GM23338 (cell line): Measurements from ENCODE around the gene LEO1. TPM values are rescaled to one million over a fixed set of nuclear protein-coding genes. Genes with fewer than 3 reads are reported as not detected.

Source experiments
- ATAC-seq: fragments of 200-7000 bp; cut with Tn5 transposase; 3 replicates; pipeline ENCODE4 v1.9.1; 2020
- DNase-seq: peaks from one replicate; pipeline ENCODE4 v3.0.0-alpha.2; 2015; ENCODE audit warnings: low spot score
- H2AFZ ChIP-seq: fragments of 200-600 bp; sonication (generic); 2 replicates; pipeline ENCODE4 v1.8.0; 2016; ENCODE audit warnings: antibody characterized with exemption, mild to moderate bottlenecking, moderate library complexity
- H3F3A ChIP-seq: fragments of 200-600 bp; sonication (generic); replicated peaks from 2 replicates; pipeline ENCODE4 v1.8.0; 2017; ENCODE audit warnings: antibody characterized with exemption, mixed run types, low read depth
- H3K27ac ChIP-seq: fragments of 200-600 bp; sonication (generic); 2 replicates; pipeline ENCODE4 v1.6.1; 2016; ENCODE audit warnings: low read depth
- H3K27me3 ChIP-seq: fragments of 200-600 bp; sonication (generic); 2 replicates; pipeline ENCODE4 v1.8.0; 2016; ENCODE audit warnings: mild to moderate bottlenecking, mixed run types, moderate library complexity; ENCODE audit not compliant: insufficient read depth
- H3K36me3 ChIP-seq: fragments of 200-600 bp; sonication (generic); 2 replicates; pipeline ENCODE4 v1.8.0; 2016; ENCODE audit warnings: mild to moderate bottlenecking; ENCODE audit not compliant: insufficient read depth
- H3K4me1 ChIP-seq: fragments of 200-600 bp; sonication (generic); 2 replicates; pipeline ENCODE4 v1.8.0; 2016; ENCODE audit warnings: mild to moderate bottlenecking, moderate library complexity; ENCODE audit not compliant: insufficient read depth
- H3K4me2 ChIP-seq: fragments of 200-600 bp; sonication (generic); 2 replicates; pipeline ENCODE4 v1.7.1; 2017; ENCODE audit warnings: mixed run types
- H3K4me3 ChIP-seq: fragments of 200-600 bp; sonication (generic); 2 replicates; pipeline ENCODE4 v1.6.1; 2016; ENCODE audit warnings: mixed run types
- H3K79me2 ChIP-seq: fragments of 200-600 bp; sonication (generic); replicated peaks from 2 replicates; pipeline ENCODE4 v1.8.0; 2017; ENCODE audit warnings: mild to moderate bottlenecking; ENCODE audit not compliant: insufficient read depth
- H3K9me2 ChIP-seq: fragments of 200-600 bp; sonication (generic); 2 replicates; pipeline ENCODE4 v1.8.0; 2017; ENCODE audit not compliant: insufficient read depth
- H4K20me1 ChIP-seq: fragments of 200-600 bp; sonication (generic); replicated peaks from 2 replicates; pipeline ENCODE4 v1.8.0; 2017; ENCODE audit warnings: mild to moderate bottlenecking; ENCODE audit not compliant: insufficient read depth
- H3K27ac Mint-ChIP-seq: 2 replicates; pipeline ENCODE4 v1.8.0; 2020; ENCODE audit warnings: inconsistent platforms, mild to moderate bottlenecking, moderate library complexity, mixed read lengths
- H3K27me3 Mint-ChIP-seq: 3 replicates; pipeline ENCODE4 v1.8.0; 2022; ENCODE audit warnings: low read depth, mild to moderate bottlenecking, moderate library complexity, mixed read lengths, inconsistent platforms; ENCODE audit not compliant: insufficient read depth, poor library complexity
- H3K36me3 Mint-ChIP-seq: 3 replicates; pipeline ENCODE4 v1.8.0; 2021; ENCODE audit warnings: low read depth, mild to moderate bottlenecking, inconsistent platforms, moderate library complexity, mixed read lengths
- H3K4me1 Mint-ChIP-seq: 3 replicates; pipeline ENCODE4 v1.8.0; 2020; ENCODE audit warnings: mild to moderate bottlenecking, inconsistent platforms, mixed read lengths
- H3K4me3 Mint-ChIP-seq: 3 replicates; pipeline ENCODE4 v1.8.0; 2021; ENCODE audit warnings: moderate library complexity, mild to moderate bottlenecking, inconsistent platforms, mixed read lengths
- H3K9me3 Mint-ChIP-seq: 3 replicates; pipeline ENCODE4 v1.8.0; 2020; ENCODE audit warnings: moderate library complexity, mild to moderate bottlenecking, inconsistent platforms, mixed read lengths
- CREB1 ChIP-seq: fragments of 250-450 bp; sonication (Bioruptor Pico); IDR thresholded peaks from 2 replicates; pipeline ENCODE4 v1.5.0; 2020; ENCODE audit warnings: low read depth, mild to moderate bottlenecking, moderate library complexity
- CTCF ChIP-seq, 2 experiments: fragments of 200-600 bp in 1 of 2; sonication (generic) in 1 of 2; conservative IDR thresholded peaks; 2 replicates each; pipeline versions ENCODE4 v1.5.1 to v1.6.1; 2016 to 2017; ENCODE audit warnings: antibody characterized with exemption in 2 of 2, low read depth in 2 of 2, mild to moderate bottlenecking in 2 of 2, moderate library complexity in 1 of 2
- EZH2 ChIP-seq: fragments of 200-600 bp; sonication (generic); IDR thresholded peaks from one replicate; pipeline ENCODE4 v1.8.0; 2017; ENCODE audit warnings: antibody characterized with exemption, mild to moderate bottlenecking, low read depth; ENCODE audit not compliant: unreplicated experiment
- EZH2phosphoT487 ChIP-seq: fragments of 200-600 bp; sonication (generic); IDR thresholded peaks from one replicate; pipeline ENCODE4 v1.8.1; 2018; ENCODE audit warnings: antibody characterized with exemption; ENCODE audit not compliant: unreplicated experiment
- JUNB ChIP-seq: IDR thresholded peaks from one replicate; pipeline ENCODE4 v1.6.1; 2016; ENCODE audit warnings: antibody characterized with exemption; ENCODE audit not compliant: unreplicated experiment
- NANOG ChIP-seq: IDR thresholded peaks from 2 replicates; pipeline ENCODE4 v1.6.1; 2016; ENCODE audit warnings: antibody characterized with exemption, borderline replicate concordance
- REST ChIP-seq: IDR thresholded peaks from one replicate; pipeline ENCODE4 v1.6.1; 2018; ENCODE audit warnings: antibody characterized with exemption; ENCODE audit not compliant: unreplicated experiment
- ZNF331 ChIP-seq: fragments of 250-450 bp; sonication (Bioruptor Pico); IDR thresholded peaks from 2 replicates; pipeline ENCODE4 v1.5.0; 2020; ENCODE audit warnings: low read depth, mild to moderate bottlenecking, moderate library complexity
- polyA plus RNA-seq: library from polyadenylated mRNA; unstranded; fragments of >200 nt; fragmentation: Nextera tagmentation; extraction: Ambion mirVana; gene quantifications from 2 replicates; pipeline ENCODE4 v1.2.1, GENCODE V29; 2016
- total RNA-seq: library from RNA; depleted of rRNA; stranded (reverse); fragments of >200 nt; shearing (Covaris generic); gene quantifications from 2 replicates; pipeline ENCODE4 v1.2.3, GENCODE V29; 2014

Gene LEO1
- total and polyA plus RNA-seq, 2 experiments from 2014 or later = 41.4 to 55.6 TPM

GRCh38 chr15:51992953-51993352 is 21.4 kb upstream of the LEO1 start:
- TF ChIP-seq EZH2phosphoT487 (no peak), JUNB (no peak), ZNF331 (CRISPR knock-in tag) (no peak), CREB1 (CRISPR knock-in tag) (no peak), EZH2 (no peak), REST (no peak)
- H3K4me1 ChIP-seq = no peaks in the 10 kb centered on the region
- no peaks in the 10 kb centered on the region for H3K79me2 ChIP-seq
- H3K36me3 Mint-ChIP-seq = no peaks in the 10 kb centered on the region
- no peaks in the 10 kb centered on the region for H3K27me3 ChIP-seq
- no peaks in the 10 kb centered on the region for H3K4me1 Mint-ChIP-seq
- ATAC-seq (no peak), DNase-seq (no peak)
- no peak overlapping the region for H3K27ac Mint-ChIP-seq
- no peak overlapping the region for H3K4me3 Mint-ChIP-seq
- peaks cover 3% of the 10 kb centered on the region for H3K27me3 Mint-ChIP-seq
- H3F3A ChIP-seq = no peaks in the 10 kb centered on the region
- H4K20me1 ChIP-seq = no peaks in the 10 kb centered on the region
- H2AFZ ChIP-seq = no peak overlapping the region
- no peak overlapping the region for H3K4me2 ChIP-seq
- H3K27ac ChIP-seq = no peak overlapping the region
- H3K36me3 ChIP-seq = no peaks in the 10 kb centered on the region
- H3K4me3 ChIP-seq = no peak overlapping the region
- H3K9me3 Mint-ChIP-seq = no peaks in the 10 kb centered on the region
- 0 out of 2 replicates have a peak, but pooled peaks cover 3% of the 10 kb centered on the region for H3K9me2 ChIP-seq

- Mint-ChIP-seq H3K4me1 (no peaks in the 10 kb centered on the region), H3K4me3 (no peak overlapping the region), H3K27ac (no peak overlapping the region), H3K36me3 (no peaks in the 10 kb centered on the region), H3K27me3 (peaks cover 3% of the 10 kb centered on the region), H3K9me3 (no peaks in the 10 kb centered on the region)
- Histone ChIP-seq H3F3A (no peaks in the 10 kb centered on the region), H3K4me2 (no peak overlapping the region), H3K27me3 (no peaks in the 10 kb centered on the region), H3K9me2 (0 out of 2 replicates have a peak, but pooled peaks cover 3% of the 10 kb centered on the region), H3K27ac (no peak overlapping the region), H3K36me3 (no peaks in the 10 kb centered on the region), H3K79me2 (no peaks in the 10 kb centered on the region), H4K20me1 (no peaks in the 10 kb centered on the region), H3K4me3 (no peak overlapping the region), H2AFZ (no peak overlapping the region), H3K4me1 (no peaks in the 10 kb centered on the region)
- ATAC-seq (no peak), DNase-seq (no peak)
- no peak for TF ChIP-seq NANOG
- TF ChIP-seq CTCF (conservative IDR thresholded peaks at IDR 0.05; ENCODE audit: low read depth in 2 of 2) = no peak
- no peak for TF ChIP-seq EZH2phosphoT487
- TF ChIP-seq REST = no peak
These were observed 19.6 kb upstream of the LEO1 start for GRCh38 chr15:51991141-51991540.
